Activated CD8-positive, alpha-beta T cell treated with anti-CD3 and anti-CD28 coated beads for 36 hours (primary cell): ENCODE results near the gene FANCL. TPM values are rescaled to one million over a fixed set of nuclear protein-coding genes. Genes with fewer than 3 reads are reported as not detected.
"Not testable (repeated sequence)": the region's sequence is repeated elsewhere in the genome, so short reads cannot be mapped to it uniquely, and the experiment has no call there.

Experiments used
- ATAC-seq: fragments of 200-7000 bp; cut with Tn5 transposase; one replicate; pipeline ENCODE4 v1.10.0; 2021; ENCODE audit warnings: mild to moderate bottlenecking, moderate library complexity
- CTCF ChIA-PET: fragments of 350-600 bp; sonication (Branson Sonifier 250); formaldehyde crosslinking; loops from one replicate; lab custom pipeline; 2021; ENCODE audit warnings: antibody characterized with exemption; lab: Charles Lee
- POLR2A ChIA-PET: fragments of 350-600 bp; sonication (Branson Sonifier 250); formaldehyde crosslinking; loops from one replicate; lab custom pipeline; 2021; ENCODE audit warnings: antibody characterized with exemption; lab: Charles Lee
- DNase-seq: peaks from one replicate; pipeline ENCODE4 v3.0.0-alpha.2; 2020
- H3K27ac Mint-ChIP-seq: one replicate; pipeline ENCODE4 v1.8.0; 2021; ENCODE audit warnings: mild to moderate bottlenecking, mixed read lengths
- H3K27me3 Mint-ChIP-seq: one replicate; pipeline ENCODE4 v1.8.0; 2021; ENCODE audit warnings: mixed read lengths
- H3K36me3 Mint-ChIP-seq: one replicate; pipeline ENCODE4 v1.8.0; 2021; ENCODE audit warnings: low read depth, mixed read lengths
- H3K4me1 Mint-ChIP-seq: one replicate; pipeline ENCODE4 v1.8.0; 2021; ENCODE audit warnings: low read depth, mixed read lengths
- H3K4me3 Mint-ChIP-seq: one replicate; pipeline ENCODE4 v1.8.0; 2021; ENCODE audit warnings: mild to moderate bottlenecking, moderate library complexity, mixed read lengths
- H3K9me3 Mint-ChIP-seq: one replicate; pipeline ENCODE4 v1.8.0; 2021; ENCODE audit warnings: mixed read lengths
- intact Hi-C: fragments of 100-400 bp; cut with micrococcal nuclease; formaldehyde crosslinking; loops from one replicate; pipeline ENCODE4 v1.10.0; 2022
- total RNA-seq, 2 experiments: library from RNA; stranded (reverse); gene quantifications; one replicate each; pipeline ENCODE4 v1.2.3, GENCODE V29; 2021
- TF ChIP-seq, protein P1 (sequence below): fragments of 200-600 bp; IDR thresholded peaks from one replicate; pipeline ENCODE4 v1.8.0; 2022; ENCODE audit warnings: antibody characterized with exemption, mild to moderate bottlenecking

The FANCL gene
- total RNA-seq, 2 experiments from 2014 or later: 19.8 to 20.9 TPM

DNA sequence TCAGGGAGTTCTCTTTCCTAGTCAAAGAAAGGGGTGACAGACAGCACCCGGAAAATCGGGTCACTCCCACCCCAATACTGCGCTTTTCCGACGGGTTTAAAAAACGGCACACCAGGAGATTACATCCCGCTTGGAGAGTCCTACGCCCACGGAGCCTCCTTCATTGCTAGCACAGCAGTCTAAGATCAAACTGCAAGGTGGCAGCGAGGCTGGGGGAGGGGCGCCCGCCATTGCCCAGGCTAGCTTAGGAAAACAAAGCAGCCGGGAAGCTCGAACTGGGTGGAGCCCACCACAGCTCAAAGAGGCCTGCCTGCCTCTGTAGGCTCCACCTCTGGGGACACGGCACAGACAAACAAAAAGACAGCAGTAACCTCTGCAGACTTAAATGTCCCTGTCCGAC, 69.3 kb downstream of the FANCL start:
- intact Hi-C loops, H3K4me3 Mint-ChIP-seq, POLR2A ChIA-PET, DNase-seq, H3K27ac Mint-ChIP-seq, CTCF ChIA-PET, ATAC-seq, H3K27me3 Mint-ChIP-seq, H3K4me1 Mint-ChIP-seq: not testable (repeated sequence)
- H3K36me3 Mint-ChIP-seq: peaks cover 48% of the 10 kb centered on the region
- peaks cover 11% of the 10 kb centered on the region for H3K9me3 Mint-ChIP-seq

DNA sequence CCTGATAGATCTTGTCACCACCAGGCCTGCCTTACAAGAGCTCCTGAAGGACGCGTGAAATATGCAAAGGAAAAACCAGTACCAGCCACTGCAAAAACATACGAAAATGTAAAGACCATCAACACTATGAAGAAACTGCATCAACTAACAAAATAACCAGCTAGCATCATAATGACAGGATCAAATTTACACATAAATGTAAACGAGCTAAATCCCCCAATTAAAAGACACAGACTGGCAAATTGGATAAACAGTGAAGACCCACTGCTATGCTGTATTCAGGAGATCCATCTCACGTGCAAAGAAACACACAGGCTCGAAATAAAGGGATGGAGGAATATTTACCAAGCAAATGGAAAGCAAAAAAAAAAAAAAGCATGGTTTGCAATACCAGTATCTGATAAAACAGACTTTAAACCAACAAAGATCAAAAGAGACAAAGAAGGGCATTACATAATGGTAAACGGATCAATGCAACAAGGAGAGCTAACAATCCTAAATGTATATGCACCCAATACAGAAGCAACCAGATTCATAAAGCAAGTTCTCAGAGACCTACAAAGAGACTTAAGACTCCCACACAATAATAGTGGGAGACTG, 70.7 kb downstream of the FANCL start:
- H3K27ac Mint-ChIP-seq, H3K4me1 Mint-ChIP-seq, intact Hi-C loops, POLR2A ChIA-PET, H3K27me3 Mint-ChIP-seq, CTCF ChIA-PET, DNase-seq, ATAC-seq, H3K4me3 Mint-ChIP-seq: not testable (repeated sequence)
- H3K9me3 Mint-ChIP-seq: peaks cover 11% of the 10 kb centered on the region
- H3K36me3 Mint-ChIP-seq: peaks cover 46% of the 10 kb centered on the region

DNA sequence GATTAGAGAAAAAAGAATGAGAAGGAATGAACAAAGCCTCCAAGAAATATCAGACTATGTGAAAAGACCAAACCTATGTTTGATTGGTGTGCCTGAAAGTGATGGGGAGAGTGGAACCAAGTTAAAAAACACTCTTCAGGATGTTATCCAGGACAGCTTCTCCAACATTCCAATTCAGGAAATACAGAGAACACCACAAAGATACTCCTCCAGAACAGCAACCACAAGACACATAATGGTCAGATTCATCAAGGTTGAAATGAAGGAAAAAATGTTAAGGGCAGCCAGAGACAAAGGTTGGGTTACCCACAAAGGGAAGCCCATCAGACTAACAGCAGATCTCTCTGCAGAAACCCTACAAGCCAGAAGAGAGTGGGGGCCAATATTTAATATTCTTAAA, 71.3 kb downstream of the FANCL start:
- intact Hi-C loops, H3K27me3 Mint-ChIP-seq, H3K4me1 Mint-ChIP-seq, H3K4me3 Mint-ChIP-seq, DNase-seq, CTCF ChIA-PET, H3K27ac Mint-ChIP-seq, POLR2A ChIA-PET, ATAC-seq: not testable (repeated sequence)
- H3K36me3 Mint-ChIP-seq: peaks cover 46% of the 10 kb centered on the region
- peaks cover 11% of the 10 kb centered on the region for H3K9me3 Mint-ChIP-seq

DNA sequence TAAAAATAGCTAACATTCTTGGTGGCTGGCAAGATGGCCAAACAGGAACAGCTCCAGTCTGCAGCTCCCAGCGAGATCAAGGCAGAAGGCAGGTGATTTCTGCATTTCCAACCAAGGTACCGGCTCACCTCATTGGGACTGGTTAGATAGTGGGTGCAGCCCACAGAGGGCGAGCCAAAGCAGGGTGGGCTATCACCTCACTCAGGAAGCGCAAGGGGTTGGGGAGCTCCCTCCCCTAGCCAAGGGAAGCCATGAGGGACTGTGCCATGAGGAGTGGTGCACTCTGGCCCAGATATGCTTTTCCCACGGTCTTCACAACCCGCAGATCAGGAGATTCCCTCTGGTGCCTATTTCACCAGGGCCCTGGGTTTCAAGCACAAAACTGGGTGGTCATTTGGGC, 73.0 kb downstream of the FANCL start:
- H3K4me3 Mint-ChIP-seq, H3K4me1 Mint-ChIP-seq, POLR2A ChIA-PET, CTCF ChIA-PET, DNase-seq, H3K27me3 Mint-ChIP-seq, ATAC-seq, H3K27ac Mint-ChIP-seq, intact Hi-C loops: not testable (repeated sequence)
- peaks cover 32% of the 10 kb centered on the region for H3K36me3 Mint-ChIP-seq
- H3K9me3 Mint-ChIP-seq: peaks cover 11% of the 10 kb centered on the region

DNA sequence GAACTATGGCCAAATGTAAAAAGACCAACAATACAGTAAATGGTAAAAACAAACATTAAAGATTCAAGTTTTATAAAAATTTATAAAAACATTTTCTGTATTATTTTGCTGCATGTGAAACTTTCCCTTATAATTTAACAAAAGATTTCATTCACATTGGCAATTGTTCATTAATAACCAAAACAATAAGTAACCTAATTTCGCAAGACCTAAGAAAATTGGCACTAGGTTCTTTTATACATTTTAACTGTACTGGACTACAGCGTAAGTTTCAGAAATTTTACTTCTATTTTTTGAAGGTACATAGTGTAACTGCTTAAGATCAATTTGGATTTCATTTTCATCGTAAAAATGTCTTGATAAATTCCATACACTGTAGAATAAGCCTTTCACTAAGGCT, 77.2 kb downstream of the FANCL start:
- POLR2A ChIA-PET: no interaction called here
- H3K4me3 Mint-ChIP-seq: no peak overlapping the region
- H3K27me3 Mint-ChIP-seq: no peaks in the 10 kb centered on the region
- no peaks in the 10 kb centered on the region for H3K9me3 Mint-ChIP-seq
- H3K27ac Mint-ChIP-seq: no peak overlapping the region
- CTCF ChIA-PET: no interaction called here
- H3K4me1 Mint-ChIP-seq: no peaks in the 10 kb centered on the region
- TF ChIP-seq, protein P1, sequence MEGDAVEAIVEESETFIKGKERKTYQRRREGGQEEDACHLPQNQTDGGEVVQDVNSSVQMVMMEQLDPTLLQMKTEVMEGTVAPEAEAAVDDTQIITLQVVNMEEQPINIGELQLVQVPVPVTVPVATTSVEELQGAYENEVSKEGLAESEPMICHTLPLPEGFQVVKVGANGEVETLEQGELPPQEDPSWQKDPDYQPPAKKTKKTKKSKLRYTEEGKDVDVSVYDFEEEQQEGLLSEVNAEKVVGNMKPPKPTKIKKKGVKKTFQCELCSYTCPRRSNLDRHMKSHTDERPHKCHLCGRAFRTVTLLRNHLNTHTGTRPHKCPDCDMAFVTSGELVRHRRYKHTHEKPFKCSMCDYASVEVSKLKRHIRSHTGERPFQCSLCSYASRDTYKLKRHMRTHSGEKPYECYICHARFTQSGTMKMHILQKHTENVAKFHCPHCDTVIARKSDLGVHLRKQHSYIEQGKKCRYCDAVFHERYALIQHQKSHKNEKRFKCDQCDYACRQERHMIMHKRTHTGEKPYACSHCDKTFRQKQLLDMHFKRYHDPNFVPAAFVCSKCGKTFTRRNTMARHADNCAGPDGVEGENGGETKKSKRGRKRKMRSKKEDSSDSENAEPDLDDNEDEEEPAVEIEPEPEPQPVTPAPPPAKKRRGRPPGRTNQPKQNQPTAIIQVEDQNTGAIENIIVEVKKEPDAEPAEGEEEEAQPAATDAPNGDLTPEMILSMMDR: no peak
- no peak for ATAC-seq
- no peak for DNase-seq
- intact Hi-C loops: no loop called here
- H3K36me3 Mint-ChIP-seq: peaks cover 24% of the 10 kb centered on the region

DNA sequence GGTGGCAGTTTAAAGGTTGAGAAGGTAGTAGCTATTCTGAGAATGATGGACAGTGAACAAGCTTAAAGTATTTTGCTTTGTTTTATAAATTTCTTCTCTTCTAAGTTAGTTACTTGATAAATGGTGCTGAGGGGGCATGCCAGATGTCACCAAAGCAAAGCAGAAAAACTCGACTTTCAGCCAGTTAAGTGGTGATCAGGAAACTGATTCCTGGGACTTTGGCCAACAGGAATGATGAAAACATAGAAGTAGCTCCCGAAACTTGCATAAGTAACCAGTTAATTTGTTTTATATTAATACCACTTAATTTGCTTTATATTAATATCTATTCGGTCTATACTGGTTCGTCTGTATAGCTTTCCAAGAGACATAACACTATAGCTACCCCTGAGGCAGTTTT, 82.6 kb downstream of the FANCL start:
- ChIA-PET CTCF (no interaction called here), POLR2A (no interaction called here)
- intact Hi-C loops: no loop called here
- TF ChIP-seq, protein P1: no peak
- H3K9me3 Mint-ChIP-seq: peaks cover 2% of the 10 kb centered on the region
- DNase-seq (no peak), ATAC-seq (no peak)
- H3K4me3 Mint-ChIP-seq: no peak overlapping the region
- no peaks in the 10 kb centered on the region for H3K4me1 Mint-ChIP-seq
- H3K36me3 Mint-ChIP-seq: peaks cover 53% of the 10 kb centered on the region
- no peaks in the 10 kb centered on the region for H3K27me3 Mint-ChIP-seq
- no peak overlapping the region for H3K27ac Mint-ChIP-seq

DNA sequence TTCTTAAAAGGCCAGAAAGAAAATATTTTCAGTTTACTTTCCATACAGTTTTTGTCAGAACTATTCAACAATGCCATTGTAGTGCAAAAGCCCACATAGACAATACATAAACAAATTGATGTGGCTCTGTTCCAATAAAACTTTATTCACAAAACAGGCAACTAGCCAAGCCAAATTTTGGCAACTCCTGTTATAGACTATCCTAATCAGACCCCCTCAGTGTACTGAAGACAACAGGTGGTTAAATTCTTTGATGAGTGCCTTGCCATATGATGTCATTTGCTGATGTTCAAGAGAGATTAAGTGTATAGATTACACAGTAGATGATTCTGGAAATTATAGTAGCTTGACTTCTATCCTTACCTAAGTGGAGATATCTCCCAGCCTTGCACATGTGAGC, 83.4 kb downstream of the FANCL start:
- Mint-ChIP-seq H3K4me1 (no peaks in the 10 kb centered on the region), H3K9me3 (peaks cover 2% of the 10 kb centered on the region), H3K27me3 (no peaks in the 10 kb centered on the region), H3K27ac (no peak overlapping the region), H3K36me3 (peaks cover 57% of the 10 kb centered on the region), H3K4me3 (no peak overlapping the region)
- intact Hi-C loops: no loop called here
- no peak for ATAC-seq
- POLR2A ChIA-PET: no interaction called here
- CTCF ChIA-PET: no interaction called here
- no peak for DNase-seq
- TF ChIP-seq, protein P1: no peak
